Measurements from ENCODE around the gene ADGRG6. TPM values are rescaled to one million over a fixed set of nuclear protein-coding genes. Genes with fewer than 3 reads are reported as not detected.

ADGRG6 gene
- total and polyA plus RNA-seq, 9 of the 15 experiments (the other 6 are each of a cell fraction or from before 2014, with no cell fraction given): under 0.01 to 0.11 (median 0.05) TPM; not detected in 5

DNA sequence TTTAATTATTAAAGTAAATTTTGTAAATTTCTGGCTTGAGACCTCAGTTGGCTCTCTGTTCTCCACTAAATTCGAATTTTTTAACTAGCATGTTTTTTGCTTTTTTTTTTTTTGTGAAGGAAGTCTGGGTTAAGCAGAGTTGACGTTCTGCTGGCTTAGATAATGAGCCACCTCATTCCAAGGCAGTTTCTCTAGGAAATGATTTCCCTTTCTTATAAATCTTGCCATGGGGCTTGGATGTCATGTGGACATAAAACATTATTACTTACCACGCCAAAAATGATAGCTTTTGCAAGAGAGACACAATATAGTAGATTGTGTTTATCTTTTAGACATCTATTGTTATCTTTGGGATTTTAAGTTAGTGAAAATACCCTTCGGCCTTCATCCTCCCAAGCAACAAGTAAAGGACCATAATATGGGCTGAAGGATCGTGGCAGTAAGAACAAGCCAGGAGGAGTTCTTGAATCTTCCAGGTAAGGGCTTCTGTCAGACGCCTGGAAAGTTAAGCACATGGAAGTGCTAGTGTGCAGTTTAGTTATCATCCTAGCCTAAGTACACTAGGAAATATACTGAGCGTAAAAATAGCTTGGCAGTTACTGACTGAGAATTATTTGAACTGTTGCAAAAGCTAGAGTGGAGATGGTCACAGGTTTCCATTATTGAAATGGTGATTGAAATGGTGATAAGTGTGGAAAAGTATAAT is 30.7 kb downstream of the ADGRG6 start:
- Histone ChIP-seq H3K27ac (ENCODE audit: extremely low read depth, low read depth, low read length) (no peak overlapping the region), H3K9me3 (replicated peaks; ENCODE audit: control insufficient read depth, insufficient read depth, low read depth, low read length) (no peaks in the 10 kb centered on the region), H3K79me2 (ENCODE audit: control insufficient read depth, insufficient read depth, low read length) (no peaks in the 10 kb centered on the region), H3K4me1 (replicated peaks in 1 of 2; ENCODE audit: control insufficient read depth in 2 of 2, insufficient read depth in 2 of 2, low read length in 2 of 2) (no peaks in the 10 kb centered on the region), H3K4me3 (no peak overlapping the region), H3K9me1 (ENCODE audit: control insufficient read depth, insufficient read depth, low read length) (no peaks in the 10 kb centered on the region), H3K9ac (ENCODE audit: insufficient read depth in 1 of 2, low read depth in 2 of 2, low read length in 2 of 2) (no peak overlapping the region), H3K4me2 (ENCODE audit: insufficient read depth, low read length) (no peak overlapping the region), H4K20me1 (replicated peaks; ENCODE audit: control insufficient read depth, insufficient read depth, low read length) (no peaks in the 10 kb centered on the region), H3K27me3 (ENCODE audit: control insufficient read depth in 2 of 2, insufficient read depth in 2 of 2, low read length in 2 of 2) (no peaks in the 10 kb centered on the region), H2AFZ (ENCODE audit: low read depth, low read length) (no peak overlapping the region), H3K36me3 (ENCODE audit: control insufficient read depth, insufficient read depth, low read length) (no peaks in the 10 kb centered on the region)
- FAIRE-seq: no peak
- in situ Hi-C loops (cut with MboI) (no loop called here), intact Hi-C loops (cut with micrococcal nuclease) (no loop called here)
- no peak for ATAC-seq
- DNase-seq (ENCODE audit: extremely low read depth in 1 of 4, low spot score in 3 of 4): no peak
- ChIA-PET CTCF (ENCODE audit: low intra/inter-chr PET ratio) (interaction anchor here (0.6 to 0.7 kb wide), 2 partner anchors 35 to 157 kb away, joined by 3 read pairs; no protein-coding TSS in a partner anchor), POLR2A (no interaction called here)
- no TSS peak for BruUV-seq (replicated peaks)
- 1% methylated on average over 7 of the region's 7 CpGs for WGBS (ENCODE audit: insufficient coverage, low coverage, missing lambda C conversion rate)
- TF ChIP-seq, protein P1, sequence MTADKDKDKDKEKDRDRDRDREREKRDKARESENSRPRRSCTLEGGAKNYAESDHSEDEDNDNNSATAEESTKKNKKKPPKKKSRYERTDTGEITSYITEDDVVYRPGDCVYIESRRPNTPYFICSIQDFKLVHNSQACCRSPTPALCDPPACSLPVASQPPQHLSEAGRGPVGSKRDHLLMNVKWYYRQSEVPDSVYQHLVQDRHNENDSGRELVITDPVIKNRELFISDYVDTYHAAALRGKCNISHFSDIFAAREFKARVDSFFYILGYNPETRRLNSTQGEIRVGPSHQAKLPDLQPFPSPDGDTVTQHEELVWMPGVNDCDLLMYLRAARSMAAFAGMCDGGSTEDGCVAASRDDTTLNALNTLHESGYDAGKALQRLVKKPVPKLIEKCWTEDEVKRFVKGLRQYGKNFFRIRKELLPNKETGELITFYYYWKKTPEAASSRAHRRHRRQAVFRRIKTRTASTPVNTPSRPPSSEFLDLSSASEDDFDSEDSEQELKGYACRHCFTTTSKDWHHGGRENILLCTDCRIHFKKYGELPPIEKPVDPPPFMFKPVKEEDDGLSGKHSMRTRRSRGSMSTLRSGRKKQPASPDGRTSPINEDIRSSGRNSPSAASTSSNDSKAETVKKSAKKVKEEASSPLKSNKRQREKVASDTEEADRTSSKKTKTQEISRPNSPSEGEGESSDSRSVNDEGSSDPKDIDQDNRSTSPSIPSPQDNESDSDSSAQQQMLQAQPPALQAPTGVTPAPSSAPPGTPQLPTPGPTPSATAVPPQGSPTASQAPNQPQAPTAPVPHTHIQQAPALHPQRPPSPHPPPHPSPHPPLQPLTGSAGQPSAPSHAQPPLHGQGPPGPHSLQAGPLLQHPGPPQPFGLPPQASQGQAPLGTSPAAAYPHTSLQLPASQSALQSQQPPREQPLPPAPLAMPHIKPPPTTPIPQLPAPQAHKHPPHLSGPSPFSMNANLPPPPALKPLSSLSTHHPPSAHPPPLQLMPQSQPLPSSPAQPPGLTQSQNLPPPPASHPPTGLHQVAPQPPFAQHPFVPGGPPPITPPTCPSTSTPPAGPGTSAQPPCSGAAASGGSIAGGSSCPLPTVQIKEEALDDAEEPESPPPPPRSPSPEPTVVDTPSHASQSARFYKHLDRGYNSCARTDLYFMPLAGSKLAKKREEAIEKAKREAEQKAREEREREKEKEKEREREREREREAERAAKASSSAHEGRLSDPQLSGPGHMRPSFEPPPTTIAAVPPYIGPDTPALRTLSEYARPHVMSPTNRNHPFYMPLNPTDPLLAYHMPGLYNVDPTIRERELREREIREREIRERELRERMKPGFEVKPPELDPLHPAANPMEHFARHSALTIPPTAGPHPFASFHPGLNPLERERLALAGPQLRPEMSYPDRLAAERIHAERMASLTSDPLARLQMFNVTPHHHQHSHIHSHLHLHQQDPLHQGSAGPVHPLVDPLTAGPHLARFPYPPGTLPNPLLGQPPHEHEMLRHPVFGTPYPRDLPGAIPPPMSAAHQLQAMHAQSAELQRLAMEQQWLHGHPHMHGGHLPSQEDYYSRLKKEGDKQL (CRISPR knock-in tag; IDR thresholded peaks at IDR 0.05; ENCODE audit: borderline replicate concordance): no peak
- TF ChIP-seq PHB (CRISPR knock-in tag; IDR thresholded peaks at IDR 0.05): no peak
- TF ChIP-seq, protein P2, sequence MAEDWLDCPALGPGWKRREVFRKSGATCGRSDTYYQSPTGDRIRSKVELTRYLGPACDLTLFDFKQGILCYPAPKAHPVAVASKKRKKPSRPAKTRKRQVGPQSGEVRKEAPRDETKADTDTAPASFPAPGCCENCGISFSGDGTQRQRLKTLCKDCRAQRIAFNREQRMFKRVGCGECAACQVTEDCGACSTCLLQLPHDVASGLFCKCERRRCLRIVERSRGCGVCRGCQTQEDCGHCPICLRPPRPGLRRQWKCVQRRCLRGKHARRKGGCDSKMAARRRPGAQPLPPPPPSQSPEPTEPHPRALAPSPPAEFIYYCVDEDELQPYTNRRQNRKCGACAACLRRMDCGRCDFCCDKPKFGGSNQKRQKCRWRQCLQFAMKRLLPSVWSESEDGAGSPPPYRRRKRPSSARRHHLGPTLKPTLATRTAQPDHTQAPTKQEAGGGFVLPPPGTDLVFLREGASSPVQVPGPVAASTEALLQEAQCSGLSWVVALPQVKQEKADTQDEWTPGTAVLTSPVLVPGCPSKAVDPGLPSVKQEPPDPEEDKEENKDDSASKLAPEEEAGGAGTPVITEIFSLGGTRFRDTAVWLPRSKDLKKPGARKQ (CRISPR knock-in tag; IDR thresholded peaks at IDR 0.05): no peak
- TF ChIP-seq, protein P3, sequence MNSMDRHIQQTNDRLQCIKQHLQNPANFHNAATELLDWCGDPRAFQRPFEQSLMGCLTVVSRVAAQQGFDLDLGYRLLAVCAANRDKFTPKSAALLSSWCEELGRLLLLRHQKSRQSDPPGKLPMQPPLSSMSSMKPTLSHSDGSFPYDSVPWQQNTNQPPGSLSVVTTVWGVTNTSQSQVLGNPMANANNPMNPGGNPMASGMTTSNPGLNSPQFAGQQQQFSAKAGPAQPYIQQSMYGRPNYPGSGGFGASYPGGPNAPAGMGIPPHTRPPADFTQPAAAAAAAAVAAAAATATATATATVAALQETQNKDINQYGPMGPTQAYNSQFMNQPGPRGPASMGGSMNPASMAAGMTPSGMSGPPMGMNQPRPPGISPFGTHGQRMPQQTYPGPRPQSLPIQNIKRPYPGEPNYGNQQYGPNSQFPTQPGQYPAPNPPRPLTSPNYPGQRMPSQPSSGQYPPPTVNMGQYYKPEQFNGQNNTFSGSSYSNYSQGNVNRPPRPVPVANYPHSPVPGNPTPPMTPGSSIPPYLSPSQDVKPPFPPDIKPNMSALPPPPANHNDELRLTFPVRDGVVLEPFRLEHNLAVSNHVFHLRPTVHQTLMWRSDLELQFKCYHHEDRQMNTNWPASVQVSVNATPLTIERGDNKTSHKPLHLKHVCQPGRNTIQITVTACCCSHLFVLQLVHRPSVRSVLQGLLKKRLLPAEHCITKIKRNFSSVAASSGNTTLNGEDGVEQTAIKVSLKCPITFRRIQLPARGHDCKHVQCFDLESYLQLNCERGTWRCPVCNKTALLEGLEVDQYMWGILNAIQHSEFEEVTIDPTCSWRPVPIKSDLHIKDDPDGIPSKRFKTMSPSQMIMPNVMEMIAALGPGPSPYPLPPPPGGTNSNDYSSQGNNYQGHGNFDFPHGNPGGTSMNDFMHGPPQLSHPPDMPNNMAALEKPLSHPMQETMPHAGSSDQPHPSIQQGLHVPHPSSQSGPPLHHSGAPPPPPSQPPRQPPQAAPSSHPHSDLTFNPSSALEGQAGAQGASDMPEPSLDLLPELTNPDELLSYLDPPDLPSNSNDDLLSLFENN (IDR thresholded peaks at IDR 0.05; ENCODE audit: low read depth in 2 of 2, low read length in 2 of 2): no peak
- TF ChIP-seq, protein P4, sequence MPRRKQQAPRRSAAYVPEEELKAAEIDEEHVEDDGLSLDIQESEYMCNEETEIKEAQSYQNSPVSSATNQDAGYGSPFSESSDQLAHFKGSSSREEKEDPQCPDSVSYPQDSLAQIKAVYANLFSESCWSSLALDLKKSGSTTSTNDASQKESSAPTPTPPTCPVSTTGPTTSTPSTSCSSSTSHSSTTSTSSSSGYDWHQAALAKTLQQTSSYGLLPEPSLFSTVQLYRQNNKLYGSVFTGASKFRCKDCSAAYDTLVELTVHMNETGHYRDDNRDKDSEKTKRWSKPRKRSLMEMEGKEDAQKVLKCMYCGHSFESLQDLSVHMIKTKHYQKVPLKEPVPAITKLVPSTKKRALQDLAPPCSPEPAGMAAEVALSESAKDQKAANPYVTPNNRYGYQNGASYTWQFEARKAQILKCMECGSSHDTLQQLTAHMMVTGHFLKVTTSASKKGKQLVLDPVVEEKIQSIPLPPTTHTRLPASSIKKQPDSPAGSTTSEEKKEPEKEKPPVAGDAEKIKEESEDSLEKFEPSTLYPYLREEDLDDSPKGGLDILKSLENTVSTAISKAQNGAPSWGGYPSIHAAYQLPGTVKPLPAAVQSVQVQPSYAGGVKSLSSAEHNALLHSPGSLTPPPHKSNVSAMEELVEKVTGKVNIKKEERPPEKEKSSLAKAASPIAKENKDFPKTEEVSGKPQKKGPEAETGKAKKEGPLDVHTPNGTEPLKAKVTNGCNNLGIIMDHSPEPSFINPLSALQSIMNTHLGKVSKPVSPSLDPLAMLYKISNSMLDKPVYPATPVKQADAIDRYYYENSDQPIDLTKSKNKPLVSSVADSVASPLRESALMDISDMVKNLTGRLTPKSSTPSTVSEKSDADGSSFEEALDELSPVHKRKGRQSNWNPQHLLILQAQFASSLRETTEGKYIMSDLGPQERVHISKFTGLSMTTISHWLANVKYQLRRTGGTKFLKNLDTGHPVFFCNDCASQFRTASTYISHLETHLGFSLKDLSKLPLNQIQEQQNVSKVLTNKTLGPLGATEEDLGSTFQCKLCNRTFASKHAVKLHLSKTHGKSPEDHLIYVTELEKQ (CRISPR knock-in tag; IDR thresholded peaks at IDR 0.05): no peak
- TF ChIP-seq ZNF316 (IDR thresholded peaks at IDR 0.05): no peak
